ENCODE results near the gene PRKCE. TPM values are rescaled to one million over a fixed set of nuclear protein-coding genes. Genes with fewer than 3 reads are reported as not detected.

Gene PRKCE
- total and polyA plus RNA-seq, 7 experiments from 2014 or later: 1.4 to 37.9 (median 19.5) TPM

DNA sequence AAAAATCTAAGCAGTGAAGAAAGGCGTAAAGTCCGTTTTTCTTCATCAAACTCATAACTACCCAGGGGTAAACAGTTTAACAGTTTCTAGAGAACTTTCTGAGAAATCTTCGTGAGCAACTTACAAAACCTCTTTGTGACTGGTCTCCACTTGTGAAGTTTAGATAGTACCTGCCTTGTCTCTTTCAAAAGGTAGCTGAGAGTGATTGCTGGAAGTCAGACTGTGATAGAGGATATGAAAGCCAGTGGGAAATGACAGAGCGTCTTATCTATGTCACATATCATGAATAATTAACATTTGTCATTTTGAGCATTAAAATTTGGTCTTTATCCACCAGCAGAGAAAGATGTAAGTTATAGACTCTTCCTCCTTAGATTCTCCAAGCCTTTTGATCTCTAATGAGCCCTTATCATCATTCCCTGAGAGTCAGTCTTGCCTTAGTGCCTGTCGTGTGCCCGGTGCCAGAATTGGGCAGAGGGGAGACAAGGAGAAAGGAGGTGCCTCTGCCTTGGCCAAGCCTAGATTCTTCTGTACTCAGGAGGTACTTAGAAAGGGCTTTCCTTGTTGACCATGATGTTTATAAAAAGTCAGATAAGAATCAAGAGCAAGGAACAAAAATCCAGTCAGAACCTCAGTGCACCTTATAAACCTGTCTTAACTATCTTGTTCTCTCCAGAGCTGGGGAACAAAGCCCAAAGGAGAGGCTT lies 440.6 kb downstream of the PRKCE start:
- no peaks in the 10 kb centered on the region for H3K9me3 ChIP-seq (ENCODE audit: control insufficient read depth in 2 of 3, low read length in 3 of 3)
- Mint-ChIP-seq H3K4me1 (peaks cover 0 to 14% (median 0%) of the 10 kb centered on the region in 7 donors), H3K27ac (no peak overlapping the region), H3K9me3 (peaks cover 0 to 6% (median 1%) of the 10 kb centered on the region in 11 donors), H3K4me3 (no peak overlapping the region), H3K27me3 (no peaks in the 10 kb centered on the region), H3K36me3 (peaks cover 10 to 59% (median 44%) of the 10 kb centered on the region in 5 donors)
- POLR2A ChIA-PET: no interaction called here
- H3K4me1 ChIP-seq (ENCODE audit: control insufficient read depth in 2 of 2, insufficient read depth in 2 of 2, low read length in 2 of 2): no peaks in the 10 kb centered on the region
- CTCF ChIA-PET: no interaction called here
- H3K36me3 ChIP-seq (ENCODE audit: control insufficient read depth in 2 of 3, insufficient read depth in 3 of 3, low read length in 3 of 3): peaks cover 0 to 5% (median 0%) of the 10 kb centered on the region in 3 experiments
- DNase-seq: no peak
- intact Hi-C loops (cut with micrococcal nuclease): no loop called here
- H3K4me3 ChIP-seq (ENCODE audit: low read length): no peak overlapping the region
- H3K27me3 ChIP-seq (ENCODE audit: control insufficient read depth in 2 of 2, insufficient read depth in 2 of 2, low read length in 2 of 2): no peaks in the 10 kb centered on the region
- H3K27ac ChIP-seq (ENCODE audit: low read depth, low read length): no peak overlapping the region
- ATAC-seq: no peak

DNA sequence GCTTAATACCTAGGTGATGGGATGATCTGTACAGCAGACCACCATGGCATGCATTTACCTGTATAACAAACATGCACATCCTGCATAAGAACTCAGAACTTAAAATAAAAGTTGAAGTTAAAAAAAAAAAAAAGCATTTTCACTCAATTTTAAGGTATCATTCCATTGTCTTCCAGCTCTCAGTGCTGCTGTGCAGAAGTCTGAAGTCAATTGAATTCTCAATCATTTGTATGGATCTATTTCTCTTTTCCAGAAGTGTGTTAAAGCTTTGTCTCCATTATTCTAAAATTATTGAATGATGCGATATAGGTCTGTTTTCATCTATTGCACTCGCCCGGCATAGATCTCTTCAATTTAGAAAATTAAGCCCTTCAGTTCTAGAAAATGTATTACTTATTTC lies 443.2 kb downstream of the PRKCE start:
- no peak for DNase-seq
- no peaks in the 10 kb centered on the region for H3K27me3 ChIP-seq (ENCODE audit: control insufficient read depth in 2 of 2, insufficient read depth in 2 of 2, low read length in 2 of 2)
- Mint-ChIP-seq H3K4me1 (peaks cover 0 to 32% (median 0%) of the 10 kb centered on the region in 7 donors), H3K4me3 (no peak overlapping the region), H3K27ac (no peak overlapping the region), H3K27me3 (no peaks in the 10 kb centered on the region), H3K9me3 (peaks cover 0 to 6% (median 1%) of the 10 kb centered on the region in 11 donors), H3K36me3 (peaks cover 0 to 46% (median 24%) of the 10 kb centered on the region in 5 donors)
- no peaks in the 10 kb centered on the region for H3K9me3 ChIP-seq (ENCODE audit: control insufficient read depth in 2 of 3, low read length in 3 of 3)
- H3K4me3 ChIP-seq (ENCODE audit: low read length): no peak overlapping the region
- CTCF ChIA-PET: interaction anchor here (0.6 kb wide), 1 partner anchor 160 kb away, joined by 3 read pairs; no protein-coding TSS in a partner anchor
- no peaks in the 10 kb centered on the region for H3K36me3 ChIP-seq (ENCODE audit: control insufficient read depth in 2 of 3, insufficient read depth in 3 of 3, low read length in 3 of 3)
- POLR2A ChIA-PET: no interaction called here
- no peaks in the 10 kb centered on the region for H3K4me1 ChIP-seq (ENCODE audit: control insufficient read depth in 2 of 2, insufficient read depth in 2 of 2, low read length in 2 of 2)
- ATAC-seq: no peak
- intact Hi-C loops (cut with micrococcal nuclease): no loop called here
- H3K27ac ChIP-seq (ENCODE audit: low read depth, low read length): no peak overlapping the region

DNA sequence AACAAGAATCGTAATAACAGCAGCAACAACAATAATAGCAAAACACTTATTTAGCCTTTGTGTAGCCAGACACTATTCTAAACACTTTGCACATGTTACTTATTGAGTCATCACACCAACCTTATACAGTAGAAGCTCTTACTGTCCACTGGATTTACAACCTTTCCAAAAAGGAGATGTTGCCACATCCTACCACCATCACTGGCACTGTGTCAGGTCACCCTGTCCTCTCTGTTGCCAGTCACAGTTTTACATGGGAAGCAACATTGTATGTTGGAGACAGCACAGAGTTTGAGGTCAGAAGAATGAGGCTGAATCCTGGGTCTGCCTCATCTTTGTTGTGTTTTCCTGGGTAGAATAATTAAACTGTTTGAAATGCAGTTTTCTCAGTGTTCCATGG lies 444.4 kb downstream of the PRKCE start:
- DNase-seq: no peak
- no peaks in the 10 kb centered on the region for H3K9me3 ChIP-seq (ENCODE audit: control insufficient read depth in 2 of 3, low read length in 3 of 3)
- Mint-ChIP-seq H3K36me3 (peaks cover 0 to 44% (median 25%) of the 10 kb centered on the region in 5 donors), H3K4me1 (peaks cover 0 to 32% (median 0%) of the 10 kb centered on the region in 7 donors), H3K27me3 (no peaks in the 10 kb centered on the region), H3K4me3 (no peak overlapping the region), H3K27ac (no peak overlapping the region), H3K9me3 (peaks cover 0 to 6% (median 1%) of the 10 kb centered on the region in 11 donors)
- POLR2A ChIA-PET: no interaction called here
- intact Hi-C loops (cut with micrococcal nuclease): no loop called here
- ATAC-seq: no peak
- H3K27ac ChIP-seq (ENCODE audit: low read depth, low read length): no peak overlapping the region
- no peak overlapping the region for H3K4me3 ChIP-seq (ENCODE audit: low read length)
- no peaks in the 10 kb centered on the region for H3K27me3 ChIP-seq (ENCODE audit: control insufficient read depth in 2 of 2, insufficient read depth in 2 of 2, low read length in 2 of 2)
- H3K4me1 ChIP-seq (ENCODE audit: control insufficient read depth in 2 of 2, insufficient read depth in 2 of 2, low read length in 2 of 2): no peaks in the 10 kb centered on the region
- H3K36me3 ChIP-seq (ENCODE audit: control insufficient read depth in 2 of 3, insufficient read depth in 3 of 3, low read length in 3 of 3): no peaks in the 10 kb centered on the region
- CTCF ChIA-PET: no interaction called here

DNA sequence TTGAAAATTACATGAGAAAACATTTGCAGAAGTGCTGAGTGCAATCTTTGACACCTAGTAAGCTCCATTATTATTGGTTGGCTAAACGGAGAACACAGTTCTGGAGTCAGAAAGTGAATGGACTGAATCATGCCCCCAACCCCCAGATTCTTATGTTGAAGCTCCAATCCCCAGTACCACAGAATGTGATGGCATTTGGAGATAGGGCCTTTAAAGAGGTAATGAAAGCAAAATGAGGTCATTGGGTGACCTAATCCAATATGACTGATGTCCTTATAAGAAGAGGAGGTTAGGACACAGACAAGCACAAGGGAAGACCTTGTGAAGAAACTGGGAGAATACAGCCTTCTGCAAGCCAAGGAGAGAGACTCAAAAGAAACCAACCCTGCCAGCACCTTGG lies 444.8 kb downstream of the PRKCE start:
- Histone ChIP-seq H3K27me3 (ENCODE audit: control insufficient read depth in 2 of 2, insufficient read depth in 2 of 2, low read length in 2 of 2) (no peaks in the 10 kb centered on the region), H3K9me3 (ENCODE audit: control insufficient read depth in 2 of 3, low read length in 3 of 3) (no peaks in the 10 kb centered on the region), H3K4me3 (ENCODE audit: low read length) (no peak overlapping the region), H3K27ac (ENCODE audit: low read depth, low read length) (no peak overlapping the region), H3K4me1 (ENCODE audit: control insufficient read depth in 2 of 2, insufficient read depth in 2 of 2, low read length in 2 of 2) (no peaks in the 10 kb centered on the region), H3K36me3 (ENCODE audit: control insufficient read depth in 2 of 3, insufficient read depth in 3 of 3, low read length in 3 of 3) (no peaks in the 10 kb centered on the region)
- Mint-ChIP-seq H3K4me3 (no peak overlapping the region), H3K27ac (no peak overlapping the region), H3K27me3 (no peaks in the 10 kb centered on the region), H3K9me3 (peaks cover 0 to 6% (median 1%) of the 10 kb centered on the region in 11 donors), H3K36me3 (peaks cover 3 to 48% (median 28%) of the 10 kb centered on the region in 5 donors), H3K4me1 (peaks cover 0 to 33% (median 0%) of the 10 kb centered on the region in 7 donors)
- intact Hi-C loops (cut with micrococcal nuclease): no loop called here
- ChIA-PET POLR2A (no interaction called here), CTCF (no interaction called here)
- ATAC-seq (no peak), DNase-seq (no peak)

DNA sequence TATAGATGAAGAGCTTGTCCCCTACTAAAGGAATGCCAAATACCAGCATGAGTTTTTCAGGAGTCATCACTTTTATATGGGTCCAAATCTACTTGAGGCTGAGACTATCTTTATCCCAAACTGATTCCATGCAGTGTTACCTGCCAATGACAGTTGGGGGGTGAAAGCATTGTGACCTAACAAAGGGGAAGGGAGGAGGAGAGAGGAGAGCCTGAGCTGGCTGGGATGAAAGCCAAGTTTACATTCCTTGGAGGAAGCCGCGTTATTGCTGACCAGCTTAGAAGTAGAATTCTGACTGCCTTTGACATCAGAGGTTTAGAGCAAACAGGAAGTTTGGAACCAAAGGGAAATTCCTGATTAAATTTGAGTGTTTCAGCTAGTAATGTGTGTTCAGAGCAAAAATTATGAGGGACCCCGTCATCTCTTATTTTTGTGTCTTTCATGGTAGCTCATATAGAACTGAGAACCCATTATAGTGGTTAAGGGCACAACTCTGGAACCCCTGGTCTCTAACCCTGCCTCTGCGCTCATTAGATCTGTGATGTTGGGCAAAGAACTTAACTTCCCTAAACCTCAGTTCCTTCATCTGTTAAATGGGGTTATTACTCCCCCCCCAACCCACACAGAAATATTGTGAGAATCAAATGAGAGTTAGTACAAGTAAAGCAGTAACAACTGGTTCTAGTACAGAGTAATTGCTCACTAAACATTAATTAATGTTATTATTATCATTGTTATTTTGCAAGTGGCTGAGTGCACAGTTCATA lies 446.4 kb downstream of the PRKCE start:
- Mint-ChIP-seq H3K4me1 (peaks cover 0 to 27% (median 0%) of the 10 kb centered on the region in 7 donors), H3K27ac (no peak overlapping the region), H3K4me3 (no peak overlapping the region), H3K36me3 (peaks cover 4 to 45% (median 34%) of the 10 kb centered on the region in 5 donors), H3K27me3 (no peaks in the 10 kb centered on the region), H3K9me3 (peaks cover 0 to 9% (median 1%) of the 10 kb centered on the region in 11 donors)
- ChIA-PET POLR2A (no interaction called here), CTCF (no interaction called here)
- H3K4me1 ChIP-seq (ENCODE audit: control insufficient read depth in 2 of 2, insufficient read depth in 2 of 2, low read length in 2 of 2): no peaks in the 10 kb centered on the region
- no peaks in the 10 kb centered on the region for H3K27me3 ChIP-seq (ENCODE audit: control insufficient read depth in 2 of 2, insufficient read depth in 2 of 2, low read length in 2 of 2)
- H3K36me3 ChIP-seq (ENCODE audit: control insufficient read depth in 2 of 3, insufficient read depth in 3 of 3, low read length in 3 of 3): no peaks in the 10 kb centered on the region
- intact Hi-C loops (cut with micrococcal nuclease): no loop called here
- no peak for ATAC-seq
- no peaks in the 10 kb centered on the region for H3K9me3 ChIP-seq (ENCODE audit: control insufficient read depth in 2 of 3, low read length in 3 of 3)
- H3K4me3 ChIP-seq (ENCODE audit: low read length): no peak overlapping the region
- DNase-seq: no peak
- H3K27ac ChIP-seq (ENCODE audit: low read depth, low read length): no peak overlapping the region

DNA sequence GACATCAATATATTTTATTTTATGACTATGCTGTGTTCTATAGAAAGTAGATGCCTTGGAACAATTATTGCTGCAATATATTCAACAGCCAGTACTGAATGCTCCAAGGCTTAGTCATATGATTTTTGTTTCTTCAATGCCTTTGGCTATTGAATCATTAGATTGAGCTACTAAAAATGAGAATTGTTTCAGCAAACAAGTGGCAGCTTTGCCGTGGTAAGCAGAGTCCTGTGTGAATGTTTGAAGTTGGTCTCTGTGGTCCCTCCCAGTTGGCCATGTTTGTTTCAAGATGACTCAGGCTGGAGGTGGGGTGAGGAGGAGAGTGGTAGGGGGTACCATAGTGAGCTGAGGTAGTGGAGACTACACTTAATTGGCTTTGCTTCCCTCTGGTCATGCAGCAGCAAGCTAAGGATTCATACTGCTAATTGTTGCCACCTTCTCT lies 447.2 kb downstream of the PRKCE start:
- Histone ChIP-seq H3K36me3 (ENCODE audit: control insufficient read depth in 2 of 3, insufficient read depth in 3 of 3, low read length in 3 of 3) (no peaks in the 10 kb centered on the region), H3K4me1 (ENCODE audit: control insufficient read depth in 2 of 2, insufficient read depth in 2 of 2, low read length in 2 of 2) (no peaks in the 10 kb centered on the region), H3K27ac (ENCODE audit: low read depth, low read length) (no peak overlapping the region), H3K9me3 (ENCODE audit: control insufficient read depth in 2 of 3, low read length in 3 of 3) (no peaks in the 10 kb centered on the region), H3K4me3 (ENCODE audit: low read length) (no peak overlapping the region), H3K27me3 (ENCODE audit: control insufficient read depth in 2 of 2, insufficient read depth in 2 of 2, low read length in 2 of 2) (no peaks in the 10 kb centered on the region)
- DNase-seq (no peak), ATAC-seq (no peak)
- ChIA-PET POLR2A (no interaction called here), CTCF (no interaction called here)
- peaks cover 0 to 14% (median 2%) of the 10 kb centered on the region in 11 donors for H3K9me3 Mint-ChIP-seq
- intact Hi-C loops (cut with micrococcal nuclease): no loop called here
- peaks cover 0 to 27% (median 0%) of the 10 kb centered on the region in 7 donors for H3K4me1 Mint-ChIP-seq
- H3K36me3 Mint-ChIP-seq: peaks cover 4 to 48% (median 38%) of the 10 kb centered on the region in 5 donors
- no peak overlapping the region for H3K4me3 Mint-ChIP-seq
- H3K27me3 Mint-ChIP-seq: no peaks in the 10 kb centered on the region
- H3K27ac Mint-ChIP-seq: no peak overlapping the region
